Duodenal mucosa (tissue), 2 donors: ENCODE data around the gene SART3.
"Not testable (repeated sequence)": the region's sequence is repeated elsewhere in the genome, so short reads cannot be mapped to it uniquely, and the experiment has no call there.

Experiments used
- H3K27ac ChIP-seq: one replicate; pipeline ENCODE4 v1.7.0; 2013; ENCODE audit warnings: low read depth, low read length
- H3K27me3 ChIP-seq, 2 donors: one replicate each; pipeline ENCODE4 v1.7.0; 2013; ENCODE audit warnings: low read length in 2 of 2, control low read depth in 1 of 2; ENCODE audit not compliant: insufficient read depth in 2 of 2, control insufficient read depth in 1 of 2
- H3K36me3 ChIP-seq, 2 donors: one replicate each; pipeline ENCODE4 v1.7.0; 2013; ENCODE audit warnings: low read length in 2 of 2, control low read depth in 1 of 2; ENCODE audit not compliant: insufficient read depth in 2 of 2, control insufficient read depth in 1 of 2
- H3K4me1 ChIP-seq, 2 donors: one replicate each; pipeline ENCODE4 v1.7.0; 2013; ENCODE audit warnings: low read length in 2 of 2, control low read depth in 1 of 2; ENCODE audit not compliant: insufficient read depth in 2 of 2, control insufficient read depth in 1 of 2
- H3K4me3 ChIP-seq, 2 donors: one replicate each; pipeline ENCODE4 v1.7.0; 2013; ENCODE audit warnings: low read length in 2 of 2, low read depth in 1 of 2
- H3K9ac ChIP-seq, 2 donors: one replicate each; pipeline ENCODE4 v1.7.0; 2013; ENCODE audit warnings: low read length in 2 of 2, low read depth in 1 of 2
- H3K9me3 ChIP-seq, 2 donors: one replicate each; pipeline ENCODE4 v1.7.0; 2013; ENCODE audit warnings: low read length in 2 of 2, control low read depth in 1 of 2; ENCODE audit not compliant: control insufficient read depth in 1 of 2

SART3 gene

DNA sequence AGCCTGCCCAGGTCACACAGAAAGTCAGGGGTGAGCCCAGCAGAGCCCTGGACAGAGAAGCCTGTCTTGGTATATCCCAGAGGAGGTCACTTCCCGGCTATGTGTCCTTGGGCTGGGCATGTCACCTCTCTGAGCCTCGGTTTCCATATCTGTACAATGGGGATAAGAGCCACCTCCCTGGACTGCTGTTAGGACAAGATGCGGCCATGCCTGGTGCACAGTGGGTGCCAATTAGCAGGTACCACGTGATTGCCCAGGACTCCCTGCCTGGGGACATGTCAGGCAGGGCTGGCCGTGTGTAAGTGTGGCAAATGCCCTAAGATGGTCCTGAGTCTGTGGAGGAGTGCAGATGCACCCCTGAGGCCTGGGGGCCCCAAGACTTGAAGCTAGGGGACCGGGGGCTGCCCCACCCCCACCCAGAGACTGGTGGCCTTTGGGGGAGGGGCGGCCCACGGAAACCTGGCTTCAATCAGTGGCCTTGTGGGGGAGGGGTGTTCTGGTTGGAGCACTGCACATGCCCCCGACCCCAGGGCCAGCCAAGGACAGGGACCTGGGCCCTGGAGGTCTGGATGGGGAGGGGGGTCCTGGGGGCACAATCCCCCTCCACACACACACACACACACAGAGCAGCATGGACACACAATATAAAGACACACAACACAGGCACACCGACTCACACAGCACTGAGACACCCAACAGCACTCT is 36.0 kb upstream of the SART3 start:
- Histone ChIP-seq H3K9ac (peak overlapping the region; percentile 10 to 25), H3K27ac (peak overlapping the region; percentile 17)

DNA sequence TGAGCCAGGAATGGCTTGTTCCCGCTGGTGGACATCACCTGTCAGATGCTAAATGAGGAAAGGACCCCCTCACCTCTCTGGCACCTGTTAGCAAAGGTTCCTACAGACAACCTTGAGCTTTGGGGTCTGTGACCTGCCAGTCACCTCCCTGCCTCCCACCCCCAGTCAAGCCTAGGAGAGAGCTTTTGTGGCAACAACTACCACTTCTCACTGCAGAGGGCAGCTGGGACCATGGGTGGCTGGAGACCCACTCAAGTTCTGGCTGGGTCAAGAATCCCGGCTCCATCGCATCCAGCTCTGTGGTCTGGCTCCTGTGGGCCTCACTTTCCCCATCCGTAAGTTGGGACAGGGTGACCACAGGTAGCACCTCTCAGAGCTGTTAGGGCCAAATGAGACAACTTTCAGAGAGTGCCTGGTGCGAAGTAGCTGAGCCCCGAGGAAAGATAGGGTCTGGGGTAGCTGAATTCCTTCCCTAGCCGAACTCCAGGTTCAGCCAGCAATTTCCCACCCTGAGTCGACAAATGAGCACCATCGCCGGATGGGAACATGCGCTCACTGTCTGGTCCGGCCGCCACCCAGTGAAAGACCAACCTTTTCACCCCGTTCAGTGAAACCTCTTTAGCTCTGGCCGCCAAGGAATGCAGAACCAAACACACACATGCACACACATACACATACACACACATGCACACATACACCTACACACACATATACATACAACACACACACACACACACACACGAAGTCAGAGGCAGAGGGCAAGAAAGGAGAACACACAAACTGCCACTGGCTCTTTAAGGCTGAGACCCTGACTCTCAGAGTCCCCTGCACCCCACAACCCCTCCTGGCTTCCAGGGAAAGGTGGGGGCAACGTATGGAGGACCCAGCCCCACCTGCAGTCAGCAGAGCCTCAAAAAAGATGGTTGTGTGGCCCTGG is 35.0 kb upstream of the SART3 start:
- H3K4me1 ChIP-seq, result no peaks in the 10 kb centered on the region

More for the DNA sequence above, 36.0 kb upstream of the SART3 start:
- Histone ChIP-seq H3K27me3 (no peaks in the 10 kb centered on the region), H3K9me3 (no peaks in the 10 kb centered on the region), H3K4me1 (no peaks in the 10 kb centered on the region), H3K4me3 (peak overlapping the region; percentile 46 to 65), H3K36me3 (no peaks in the 10 kb centered on the region)

DNA sequence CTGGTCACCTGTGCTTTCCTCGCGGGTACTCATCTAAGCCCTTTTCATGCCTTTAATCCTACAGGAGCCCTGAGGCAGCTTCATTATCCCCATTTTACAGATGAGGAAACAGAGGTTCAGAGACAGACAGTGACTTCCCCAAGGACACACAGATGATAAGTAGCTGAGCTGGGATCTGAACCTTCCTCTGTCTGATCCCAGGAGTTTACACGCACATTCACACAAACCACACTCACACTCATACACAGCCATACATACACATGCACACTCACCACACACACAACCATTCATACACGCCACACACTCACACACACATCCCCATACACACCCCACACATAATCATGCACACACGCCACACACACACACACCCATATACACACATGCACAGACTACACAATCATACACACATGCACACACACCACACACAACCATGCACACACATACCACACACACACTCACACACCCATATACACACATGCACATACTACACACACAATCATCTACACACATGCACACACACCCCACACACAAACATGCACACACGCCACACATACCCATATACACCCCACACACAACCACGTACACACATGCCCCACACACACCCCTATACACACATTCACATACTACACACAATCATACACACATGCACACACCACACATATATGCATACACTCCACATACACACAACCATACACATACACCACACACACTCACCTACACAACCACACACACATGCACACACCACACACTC is 34.2 kb upstream of the SART3 start:
- H3K9me3 ChIP-seq, result no peaks in the 10 kb centered on the region
- H3K9ac ChIP-seq, result no peak overlapping the region
- H3K36me3 ChIP-seq, result no peaks in the 10 kb centered on the region
- H3K4me1 ChIP-seq, result no peaks in the 10 kb centered on the region
- no peaks in the 10 kb centered on the region for H3K27me3 ChIP-seq
- H3K27ac ChIP-seq, result no peak overlapping the region
- H3K4me3 ChIP-seq, result peak overlapping the region in 1 of 2 donors; percentile 36

More for the DNA sequence above, 35.0 kb upstream of the SART3 start:
- Histone ChIP-seq H3K9ac (peak overlapping the region in 1 of 2 donors; percentile 18), H3K9me3 (no peaks in the 10 kb centered on the region), H3K27me3 (no peaks in the 10 kb centered on the region), H3K4me3 (peak overlapping the region; percentile 46 to 65), H3K36me3 (no peaks in the 10 kb centered on the region), H3K27ac (no peak overlapping the region)

DNA sequence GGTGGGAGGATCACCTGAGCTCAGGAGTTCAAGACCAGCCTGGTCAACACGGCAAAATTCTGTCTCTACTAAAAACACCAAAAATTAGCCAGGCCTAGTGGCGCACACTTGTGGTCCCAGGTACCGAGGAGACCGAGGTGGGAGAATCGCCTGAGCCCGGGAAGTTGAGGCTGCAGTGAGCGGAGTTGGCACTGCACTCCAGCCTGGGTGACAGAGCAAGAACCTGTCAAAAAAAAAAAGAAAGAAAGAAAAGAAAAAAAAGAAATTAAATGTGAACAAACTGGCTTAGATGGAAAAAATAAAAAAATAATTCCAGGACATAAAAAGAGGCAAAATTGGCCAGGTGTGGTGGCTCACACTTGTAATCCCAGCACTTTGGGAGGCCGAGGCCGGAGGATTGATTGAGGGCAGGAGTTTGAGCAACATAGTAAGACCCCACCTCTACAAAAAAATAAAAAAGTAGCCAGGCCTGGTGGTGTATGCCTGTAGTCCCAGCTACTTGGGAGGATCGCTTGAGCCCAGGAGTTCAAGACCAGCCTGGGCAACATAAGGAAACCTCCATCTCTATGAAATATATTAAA is 33.4 kb upstream of the SART3 start:
- Histone ChIP-seq H3K27me3 (no peaks in the 10 kb centered on the region), H3K9me3 (no peaks in the 10 kb centered on the region), H3K27ac (no peak overlapping the region), H3K4me1 (no peaks in the 10 kb centered on the region), H3K9ac (no peak overlapping the region), H3K4me3 (no peak overlapping the region), H3K36me3 (no peaks in the 10 kb centered on the region)

DNA sequence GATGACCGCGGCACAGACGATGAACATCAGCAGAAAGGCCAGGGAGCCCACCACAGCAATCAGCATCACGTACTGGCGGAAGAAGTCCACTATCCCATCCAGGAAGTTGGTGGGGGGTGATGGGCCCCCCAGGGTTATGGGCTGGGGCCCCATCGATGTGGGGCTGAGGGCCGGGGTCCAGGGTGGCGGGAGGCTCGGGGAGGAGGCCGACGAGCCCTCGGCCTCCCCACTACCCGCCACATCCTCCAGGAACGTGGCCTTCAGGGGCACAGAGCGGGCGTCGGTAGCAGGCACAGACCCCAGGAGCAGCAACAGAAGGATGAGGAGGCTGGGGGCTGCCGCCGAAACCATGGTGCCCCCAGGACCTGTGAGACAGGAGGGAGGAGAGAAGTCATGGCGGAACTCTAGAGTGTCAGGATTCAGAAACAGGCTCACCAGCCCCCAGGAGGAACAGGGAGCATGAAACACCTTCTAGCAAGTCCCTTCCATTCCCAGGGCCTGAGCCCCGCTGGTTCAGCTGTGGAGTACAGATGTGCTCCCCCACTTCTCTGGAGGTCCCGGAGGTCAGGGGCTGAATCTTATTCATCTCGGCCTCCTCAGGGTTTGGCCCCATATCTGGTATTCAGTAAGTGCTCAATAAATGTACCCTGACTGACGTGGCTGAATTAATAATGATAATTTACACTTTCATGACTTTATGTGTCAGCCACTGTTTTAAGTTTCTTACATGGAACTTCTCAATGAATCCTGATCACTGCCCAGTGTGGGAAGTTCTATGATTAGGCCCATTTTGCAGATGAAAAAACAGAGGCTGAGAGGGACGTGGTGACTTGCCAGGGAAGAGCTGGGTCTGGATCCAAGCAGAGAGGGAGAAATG is 31.3 kb upstream of the SART3 start:
- Histone ChIP-seq H3K36me3 (no peaks in the 10 kb centered on the region), H3K9ac (no peak overlapping the region), H3K27ac (no peak overlapping the region), H3K27me3 (no peaks in the 10 kb centered on the region), H3K9me3 (no peaks in the 10 kb centered on the region), H3K4me1 (no peaks in the 10 kb centered on the region), H3K4me3 (no peak overlapping the region)

DNA sequence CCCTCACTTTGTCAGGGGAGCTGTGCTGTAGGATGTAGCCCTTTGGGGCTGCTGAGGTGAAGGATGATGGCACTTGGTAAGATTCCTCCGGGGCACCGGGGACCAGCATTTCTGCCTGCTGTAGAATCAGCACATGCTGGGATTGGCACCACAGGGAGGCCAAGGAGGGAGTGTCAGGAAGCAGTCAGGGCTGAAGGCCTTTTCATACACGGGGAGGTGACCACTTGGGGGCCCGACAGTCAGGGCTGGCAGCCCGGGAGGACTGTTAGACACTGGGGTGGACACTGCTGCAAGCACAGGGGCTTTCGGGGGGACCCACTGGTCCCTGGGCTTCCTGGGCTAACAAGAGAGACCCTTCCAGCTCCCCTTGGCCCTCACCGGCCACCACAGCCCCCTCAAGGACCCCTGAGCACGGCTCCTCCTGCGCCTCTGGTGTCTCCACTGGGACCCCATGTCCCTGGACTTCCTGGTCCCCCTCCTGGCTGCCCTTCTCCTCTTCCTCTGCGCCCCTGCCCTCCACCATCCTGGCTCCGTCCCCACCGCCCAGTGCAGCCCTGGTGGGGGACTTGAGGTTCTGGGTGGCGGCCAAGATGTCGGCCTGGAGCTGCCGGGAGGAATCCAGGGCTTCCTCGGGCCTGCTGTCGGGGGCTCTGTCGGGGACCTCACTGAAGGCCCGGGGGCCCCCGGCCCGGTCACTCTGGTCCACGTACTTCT is 30.5 kb upstream of the SART3 start:
- H3K36me3 ChIP-seq, result no peaks in the 10 kb centered on the region
- no peaks in the 10 kb centered on the region for H3K9me3 ChIP-seq
- no peak overlapping the region for H3K9ac ChIP-seq
- H3K27me3 ChIP-seq, result no peaks in the 10 kb centered on the region
- no peak overlapping the region for H3K27ac ChIP-seq
- no peak overlapping the region for H3K4me3 ChIP-seq
- no peaks in the 10 kb centered on the region for H3K4me1 ChIP-seq

DNA sequence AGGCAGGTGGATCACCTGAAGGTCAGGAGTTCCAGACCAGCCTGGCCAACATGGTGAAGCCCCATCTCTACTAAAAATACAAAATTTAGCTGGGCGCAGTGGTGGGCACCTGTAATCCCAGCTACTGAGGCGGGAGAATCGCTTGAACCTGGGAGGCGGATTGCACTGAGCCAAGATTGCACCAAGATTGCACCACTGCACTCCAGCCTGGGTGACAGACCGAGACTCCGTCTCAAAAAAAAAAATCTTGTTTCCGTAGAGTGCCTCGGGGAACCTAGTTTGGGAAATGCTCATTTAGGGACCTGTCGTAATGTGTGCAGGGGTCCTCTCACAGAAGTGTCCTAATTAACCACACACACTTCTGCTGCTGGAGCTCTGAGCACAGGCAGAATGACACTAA is 29.5 kb upstream of the SART3 start:
- not testable (repeated sequence) for H3K27ac ChIP-seq, H3K4me1 ChIP-seq, H3K9me3 ChIP-seq, H3K27me3 ChIP-seq, H3K4me3 ChIP-seq, H3K9ac ChIP-seq, H3K36me3 ChIP-seq

DNA sequence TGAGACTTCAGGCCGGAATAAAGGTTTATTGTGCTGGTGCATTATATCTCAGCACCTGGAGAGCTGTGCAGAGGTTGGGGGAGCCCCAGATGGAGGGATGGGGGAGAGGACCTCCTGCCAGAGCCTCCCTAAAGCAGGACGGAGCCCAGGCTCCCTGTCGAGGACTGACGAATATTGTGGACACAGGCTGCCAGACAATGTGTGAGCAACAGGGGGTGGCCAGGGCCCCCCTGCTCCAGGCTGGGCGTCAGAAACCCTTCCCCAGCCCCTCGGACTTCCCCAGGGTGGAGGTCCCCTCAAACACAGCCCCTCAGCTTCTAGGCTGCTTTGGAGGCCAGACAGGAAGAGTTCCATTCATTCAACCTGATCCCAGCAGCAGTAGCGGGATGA is 28.9 kb upstream of the SART3 start:
- H3K36me3 ChIP-seq, result no peaks in the 10 kb centered on the region
- H3K4me1 ChIP-seq, result no peaks in the 10 kb centered on the region
- H3K27me3 ChIP-seq, result no peaks in the 10 kb centered on the region
- no peak overlapping the region for H3K4me3 ChIP-seq
- H3K9ac ChIP-seq, result no peak overlapping the region
- no peaks in the 10 kb centered on the region for H3K9me3 ChIP-seq
- H3K27ac ChIP-seq, result no peak overlapping the region
